Neural cell (in vitro differentiated cells): ENCODE results near the gene POLR1G. TPM values are rescaled to one million over a fixed set of nuclear protein-coding genes. Genes with fewer than 3 reads are reported as not detected.
"Not testable (repeated sequence)": the region's sequence is repeated elsewhere in the genome, so short reads cannot be mapped to it uniquely, and the experiment has no call there.

Experiments
- H2AFZ ChIP-seq: fragments of 200-600, 300-800 bp; sonication (generic), shearing (Covaris generic); 2 replicates; pipeline ENCODE4 v1.6.0; 2014; ENCODE audit warnings: low read depth, mild to moderate bottlenecking, antibody characterized with exemption, low read length, moderate library complexity
- H3F3A ChIP-seq: fragments of 200-600 bp; shearing (Covaris generic); 2 replicates; pipeline ENCODE4 v1.6.1; 2016; ENCODE audit warnings: mild to moderate bottlenecking, moderate library complexity, mixed read lengths, antibody characterized with exemption, low read length; ENCODE audit not compliant: insufficient read depth, poor library complexity, severe bottlenecking
- H3K27ac ChIP-seq: fragments of 200-600, 300-800 bp; sonication (generic), shearing (Covaris generic); 2 replicates; pipeline ENCODE4 v1.5.1; 2014; ENCODE audit warnings: mild to moderate bottlenecking, low read length, moderate library complexity
- H3K27me3 ChIP-seq: fragments of 300-800, 200-600 bp; sonication (generic), shearing (Covaris generic); 2 replicates; pipeline ENCODE4 v1.6.0; 2014; ENCODE audit warnings: mild to moderate bottlenecking, low read depth, low read length, moderate library complexity; ENCODE audit not compliant: insufficient read depth
- H3K36me3 ChIP-seq: fragments of 300-800, 200-600 bp; sonication (generic), shearing (Covaris generic); 2 replicates; pipeline ENCODE4 v1.5.1; 2014; ENCODE audit warnings: mild to moderate bottlenecking, antibody characterized with exemption, low read length, moderate library complexity; ENCODE audit not compliant: insufficient read depth
- H3K4me2 ChIP-seq: fragments of 300-800, 200-600 bp; sonication (generic), shearing (Covaris generic); 2 replicates; pipeline ENCODE4 v1.6.0; 2014; ENCODE audit warnings: mild to moderate bottlenecking, low read length
- H3K4me3 ChIP-seq: fragments of 300-800, 200-600 bp; sonication (generic), shearing (Covaris generic); 2 replicates; pipeline ENCODE4 v1.5.1; 2014; ENCODE audit warnings: mild to moderate bottlenecking, low read length, moderate library complexity
- H3K79me2 ChIP-seq: fragments of 200-600 bp; shearing (Covaris generic); replicated peaks from 2 replicates; pipeline ENCODE4 v1.6.0; 2014; ENCODE audit warnings: mild to moderate bottlenecking, low read length, moderate library complexity; ENCODE audit not compliant: insufficient read depth
- H3K9ac ChIP-seq: fragments of 300-800, 200-600 bp; sonication (generic), shearing (Covaris generic); 2 replicates; pipeline ENCODE4 v1.6.1; 2016; ENCODE audit warnings: mild to moderate bottlenecking, low read length, mixed read lengths
- H3K9me2 ChIP-seq: fragments of 200-600 bp; shearing (Covaris generic); 2 replicates; pipeline ENCODE4 v1.6.1; 2016; ENCODE audit warnings: mild to moderate bottlenecking, low read length, mixed read lengths; ENCODE audit not compliant: insufficient read depth
- H3K9me3 ChIP-seq: fragments of 200-600, 300-800 bp; sonication (generic), shearing (Covaris generic); 2 replicates; pipeline ENCODE4 v1.6.1; 2016; ENCODE audit warnings: mild to moderate bottlenecking, mixed run types, low read length, moderate library complexity, mixed read lengths
- H4K20me1 ChIP-seq: fragments of 200-600 bp; shearing (Covaris generic); 2 replicates; pipeline ENCODE4 v1.6.1; 2016; ENCODE audit warnings: mild to moderate bottlenecking, mixed run types; ENCODE audit not compliant: insufficient read depth
- CTCF ChIP-seq: fragments of 450-650 bp; IDR thresholded peaks from 2 replicates; pipeline ENCODE4 v1.5.1; 2014; ENCODE audit warnings: antibody characterized with exemption, mild to moderate bottlenecking, moderate library complexity; ENCODE audit not compliant: poor library complexity, severe bottlenecking
- EP300 ChIP-seq: fragments of 450-650 bp; conservative IDR thresholded peaks from 2 replicates; pipeline ENCODE4 v1.6.1; 2014; ENCODE audit warnings: antibody characterized with exemption, mild to moderate bottlenecking, moderate library complexity; ENCODE audit not compliant: poor library complexity, severe bottlenecking
- EZH2 ChIP-seq: fragments of 200-600, 300-800 bp; shearing (Covaris generic), sonication (generic); IDR thresholded peaks from 2 replicates; pipeline ENCODE4 v1.6.1; 2014; ENCODE audit warnings: antibody characterized with exemption, low read length, borderline replicate concordance, mild to moderate bottlenecking; ENCODE audit not compliant: insufficient read depth, poor library complexity, severe bottlenecking
- MXI1 ChIP-seq: fragments of 450-650 bp; conservative IDR thresholded peaks from 2 replicates; pipeline ENCODE4 v1.6.1; 2014; ENCODE audit warnings: antibody characterized with exemption, mild to moderate bottlenecking; ENCODE audit not compliant: poor library complexity, severe bottlenecking
- POLR2AphosphoS5 ChIP-seq: IDR thresholded peaks from 2 replicates; pipeline ENCODE4 v1.6.1; 2012
- RAD21 ChIP-seq: fragments of 450-650 bp; conservative IDR thresholded peaks from 2 replicates; pipeline ENCODE4 v1.6.1; 2014; ENCODE audit warnings: antibody characterized with exemption, mild to moderate bottlenecking, moderate library complexity
- SMC3 ChIP-seq: fragments of 450-650 bp; conservative IDR thresholded peaks from 2 replicates; pipeline ENCODE4 v1.6.1; 2014; ENCODE audit warnings: antibody characterized with exemption, mild to moderate bottlenecking, moderate library complexity; ENCODE audit not compliant: poor library complexity
- TAF1 ChIP-seq: IDR thresholded peaks from 2 replicates; pipeline ENCODE4 v1.6.1; 2012; ENCODE audit warnings: low read depth
- polyA plus RNA-seq: library from polyadenylated mRNA; depleted of rRNA; stranded (reverse); fragments of >200 nt; gene quantifications from 2 replicates; pipeline ENCODE4 v1.2.3, GENCODE V29; 2014
- TF ChIP-seq, protein P1 (sequence below): IDR thresholded peaks from 2 replicates; pipeline ENCODE4 v1.6.1; 2012; ENCODE audit warnings: borderline replicate concordance

POLR1G gene
- polyA plus RNA-seq, 1 donor from 2014 or later = 2.4 TPM

- TF ChIP-seq, protein P1, sequence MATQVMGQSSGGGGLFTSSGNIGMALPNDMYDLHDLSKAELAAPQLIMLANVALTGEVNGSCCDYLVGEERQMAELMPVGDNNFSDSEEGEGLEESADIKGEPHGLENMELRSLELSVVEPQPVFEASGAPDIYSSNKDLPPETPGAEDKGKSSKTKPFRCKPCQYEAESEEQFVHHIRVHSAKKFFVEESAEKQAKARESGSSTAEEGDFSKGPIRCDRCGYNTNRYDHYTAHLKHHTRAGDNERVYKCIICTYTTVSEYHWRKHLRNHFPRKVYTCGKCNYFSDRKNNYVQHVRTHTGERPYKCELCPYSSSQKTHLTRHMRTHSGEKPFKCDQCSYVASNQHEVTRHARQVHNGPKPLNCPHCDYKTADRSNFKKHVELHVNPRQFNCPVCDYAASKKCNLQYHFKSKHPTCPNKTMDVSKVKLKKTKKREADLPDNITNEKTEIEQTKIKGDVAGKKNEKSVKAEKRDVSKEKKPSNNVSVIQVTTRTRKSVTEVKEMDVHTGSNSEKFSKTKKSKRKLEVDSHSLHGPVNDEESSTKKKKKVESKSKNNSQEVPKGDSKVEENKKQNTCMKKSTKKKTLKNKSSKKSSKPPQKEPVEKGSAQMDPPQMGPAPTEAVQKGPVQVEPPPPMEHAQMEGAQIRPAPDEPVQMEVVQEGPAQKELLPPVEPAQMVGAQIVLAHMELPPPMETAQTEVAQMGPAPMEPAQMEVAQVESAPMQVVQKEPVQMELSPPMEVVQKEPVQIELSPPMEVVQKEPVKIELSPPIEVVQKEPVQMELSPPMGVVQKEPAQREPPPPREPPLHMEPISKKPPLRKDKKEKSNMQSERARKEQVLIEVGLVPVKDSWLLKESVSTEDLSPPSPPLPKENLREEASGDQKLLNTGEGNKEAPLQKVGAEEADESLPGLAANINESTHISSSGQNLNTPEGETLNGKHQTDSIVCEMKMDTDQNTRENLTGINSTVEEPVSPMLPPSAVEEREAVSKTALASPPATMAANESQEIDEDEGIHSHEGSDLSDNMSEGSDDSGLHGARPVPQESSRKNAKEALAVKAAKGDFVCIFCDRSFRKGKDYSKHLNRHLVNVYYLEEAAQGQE = no peak
- TF ChIP-seq MXI1 (no peak), SMC3 (no peak), POLR2AphosphoS5 (no peak), RAD21 (no peak), EZH2 (no peak), EP300 (no peak), TAF1 (no peak), CTCF (no peak)
- Histone ChIP-seq H3K27me3 (peaks cover 18% of the 10 kb centered on the region), H3K4me3 (no peak overlapping the region), H3K79me2 (no peaks in the 10 kb centered on the region), H3F3A (no peaks in the 10 kb centered on the region), H3K27ac (no peak overlapping the region), H2AFZ (no peak overlapping the region), H3K36me3 (no peaks in the 10 kb centered on the region), H3K4me2 (no peak overlapping the region), H3K9me3 (no peaks in the 10 kb centered on the region), H3K9me2 (no peaks in the 10 kb centered on the region), H3K9ac (no peak overlapping the region), H4K20me1 (no peaks in the 10 kb centered on the region)
These were observed 2.5 kb downstream of the POLR1G start for GRCh38 chr19:45408830-45409556.

GRCh38 chr19:45409557-45409920 lies 3.1 kb downstream of the POLR1G start:
- no peak overlapping the region for H3K4me2 ChIP-seq
- no peaks in the 10 kb centered on the region for H3K36me3 ChIP-seq
- H3K9me3 ChIP-seq = no peaks in the 10 kb centered on the region
- TF ChIP-seq EP300 = no peak
- TF ChIP-seq RAD21 = no peak
- TF ChIP-seq SMC3 = no peak
- no peak for TF ChIP-seq CTCF
- no peak for TF ChIP-seq POLR2AphosphoS5
- TF ChIP-seq MXI1 = no peak
- TF ChIP-seq TAF1 = no peak
- TF ChIP-seq EZH2 = no peak
- TF ChIP-seq, protein P1 = no peak
- no peaks in the 10 kb centered on the region for H3K79me2 ChIP-seq
- no peak overlapping the region for H2AFZ ChIP-seq
- H3K9me2 ChIP-seq = no peaks in the 10 kb centered on the region
- no peak overlapping the region for H3K27ac ChIP-seq
- no peaks in the 10 kb centered on the region for H4K20me1 ChIP-seq
- no peaks in the 10 kb centered on the region for H3F3A ChIP-seq
- no peak overlapping the region for H3K9ac ChIP-seq
- peaks cover 12% of the 10 kb centered on the region for H3K27me3 ChIP-seq
- H3K4me3 ChIP-seq = no peak overlapping the region

DNA sequence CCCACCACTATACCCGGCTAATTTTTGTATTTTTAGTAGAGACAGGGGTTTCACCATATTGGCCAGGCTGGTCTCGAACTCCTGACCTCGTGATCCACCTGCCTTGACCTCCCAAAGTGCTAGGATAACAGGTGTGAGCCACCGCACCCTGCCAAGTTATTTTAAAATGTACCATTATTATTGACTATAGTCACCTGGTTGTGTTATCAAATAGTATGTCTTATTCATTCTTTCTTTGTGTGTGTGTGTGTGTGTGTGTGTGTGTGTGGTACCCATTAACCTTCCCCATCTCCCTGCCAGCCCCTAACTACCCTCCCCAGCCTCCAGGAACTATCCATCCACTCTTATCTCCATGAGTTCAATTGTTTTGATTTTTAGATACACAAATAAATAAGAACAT lies 3.9 kb downstream of the POLR1G start:
- not testable (repeated sequence) for H3K9ac ChIP-seq, H3K9me3 ChIP-seq, H3K36me3 ChIP-seq, H4K20me1 ChIP-seq, H3K9me2 ChIP-seq, H3K4me2 ChIP-seq, H3F3A ChIP-seq, H3K4me3 ChIP-seq, H3K27ac ChIP-seq, H3K27me3 ChIP-seq, H3K79me2 ChIP-seq, H2AFZ ChIP-seq
